T-helper 9 cell (primary cell): ENCODE data around the gene DCLRE1C.
"Not testable (repeated sequence)": the region's sequence is repeated elsewhere in the genome, so short reads cannot be mapped to it uniquely, and the experiment has no call there.

Experiments used
- DNase-seq: peaks from one replicate; pipeline ENCODE4 v3.0.0-alpha.2; 2020

Gene DCLRE1C

DNA sequence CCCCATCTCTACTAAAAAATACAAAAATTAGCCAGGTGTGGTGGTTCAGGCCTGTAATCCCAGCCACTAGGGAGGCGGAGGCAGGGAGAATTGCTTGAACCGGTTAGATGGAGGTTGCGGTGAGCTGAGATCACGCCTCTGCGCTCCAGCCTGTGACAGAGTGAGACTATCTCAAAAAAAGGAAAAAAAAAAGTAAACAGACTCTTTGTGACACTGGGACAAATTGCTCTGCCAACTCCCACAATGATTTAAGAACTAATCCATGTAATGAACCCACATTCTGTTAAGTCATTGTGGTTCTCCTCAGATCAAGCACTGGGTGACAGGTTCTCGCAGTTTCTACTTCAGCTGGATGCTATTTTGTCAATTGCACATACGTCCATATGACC, 11.0 kb downstream of the DCLRE1C start:
- not testable (repeated sequence) for DNase-seq

- not testable (repeated sequence) for DNase-seq
These were observed 11.5 kb downstream of the DCLRE1C start for GRCh38 chr10:14942147-14942949.

GRCh38 chr10:14938971-14939370, 14.9 kb downstream of the DCLRE1C start:
- not testable (repeated sequence) for DNase-seq

GRCh38 chr10:14936584-14936983, 17.3 kb downstream of the DCLRE1C start:
- no peak for DNase-seq

DNA sequence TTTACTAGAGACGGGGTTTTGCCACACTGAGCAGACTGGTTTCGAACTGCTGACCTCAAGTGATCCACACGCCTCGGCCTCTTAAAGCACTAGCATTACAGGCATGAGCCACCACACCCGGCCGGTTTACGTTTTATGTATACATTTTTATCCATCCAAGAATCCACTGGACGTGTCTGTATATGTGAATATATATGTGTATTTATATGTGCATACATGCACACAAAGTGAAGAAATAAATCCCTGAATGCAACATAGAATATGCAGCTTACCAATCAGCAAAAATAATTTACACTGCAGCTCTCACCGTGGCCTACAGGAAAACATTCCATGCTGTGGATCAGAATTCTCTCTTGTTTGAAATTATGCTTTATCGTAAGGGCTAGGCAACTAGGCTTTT, 23.3 kb downstream of the DCLRE1C start:
- DNase-seq = no peak

DNA sequence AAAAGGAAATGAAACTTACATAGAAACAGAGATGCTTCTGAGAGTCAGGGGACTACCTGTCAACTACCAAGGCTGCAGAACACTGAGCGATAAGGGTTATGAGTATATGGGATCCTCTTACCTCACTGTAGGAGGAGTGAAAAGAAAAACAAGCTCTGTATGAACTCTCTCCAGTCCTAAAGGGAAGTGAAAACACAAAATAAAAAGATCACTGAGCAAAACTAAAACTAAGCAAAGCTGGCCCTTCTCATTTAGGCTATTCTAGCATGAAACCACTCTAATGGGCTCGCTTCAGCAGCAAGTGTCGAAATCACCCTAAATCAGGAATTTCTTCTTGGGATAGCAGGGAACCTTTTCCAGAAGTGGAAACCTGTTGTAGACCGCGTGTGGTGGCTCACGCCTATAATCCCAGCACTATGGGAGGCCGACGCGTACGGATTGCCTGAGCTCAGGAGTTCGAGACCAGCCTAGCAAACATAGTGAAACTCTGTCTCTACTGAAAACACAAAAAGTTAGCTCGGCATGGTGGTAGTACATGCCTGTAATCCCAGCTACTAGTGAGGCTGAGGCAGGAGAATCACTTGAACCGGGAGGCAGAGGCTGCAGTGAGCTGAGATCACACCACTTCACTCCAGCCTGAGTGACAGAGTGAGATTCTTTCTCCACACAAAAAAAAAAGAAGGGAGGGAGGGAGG, 27.0 kb downstream of the DCLRE1C start:
- no peak for DNase-seq

DNA sequence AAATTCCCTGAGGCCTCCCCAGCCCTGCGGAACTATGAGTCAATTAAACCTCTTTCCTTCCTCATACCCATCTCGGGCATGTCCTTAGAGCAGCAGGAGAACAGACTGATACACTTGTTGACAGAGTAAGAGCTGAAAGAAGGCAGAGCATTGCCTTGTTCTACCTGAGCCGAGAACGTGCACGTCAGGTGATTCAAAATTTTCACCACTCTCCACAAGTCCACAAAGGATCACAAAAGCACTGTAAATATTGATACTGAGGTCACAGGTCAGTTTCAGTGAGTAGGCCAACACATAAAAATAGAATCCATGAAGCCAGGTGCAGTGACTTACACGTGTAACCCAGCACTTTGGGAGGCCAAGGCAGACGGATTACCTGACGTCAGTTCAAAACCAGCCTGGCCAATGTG, 27.8 kb downstream of the DCLRE1C start:
- DNase-seq = no peak

GRCh38 chr10:14925268-14925667, 28.6 kb downstream of the DCLRE1C start:
- no peak for DNase-seq

- no peak for DNase-seq
These were observed 29.9 kb downstream of the DCLRE1C start for GRCh38 chr10:14924013-14924412.

DNA sequence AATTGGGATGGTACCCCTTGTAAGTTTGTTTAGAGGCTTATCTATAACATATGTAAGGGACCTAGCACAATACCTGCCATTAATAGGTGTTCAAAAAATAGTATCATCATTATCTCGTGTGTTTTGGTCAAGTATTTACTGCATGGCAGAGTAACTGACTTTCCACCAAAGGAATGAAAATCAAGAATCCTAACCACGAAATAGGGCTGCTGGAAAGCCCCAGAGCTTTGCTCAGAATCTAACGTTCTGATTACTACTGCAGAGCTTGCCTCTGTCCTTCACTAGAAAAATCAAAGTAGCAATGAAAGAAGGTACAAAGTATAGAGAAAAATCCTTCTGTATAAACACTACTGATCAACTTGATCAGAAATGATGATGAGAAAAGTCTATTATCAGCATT, 34.9 kb downstream of the DCLRE1C start:
- no peak for DNase-seq

DNA sequence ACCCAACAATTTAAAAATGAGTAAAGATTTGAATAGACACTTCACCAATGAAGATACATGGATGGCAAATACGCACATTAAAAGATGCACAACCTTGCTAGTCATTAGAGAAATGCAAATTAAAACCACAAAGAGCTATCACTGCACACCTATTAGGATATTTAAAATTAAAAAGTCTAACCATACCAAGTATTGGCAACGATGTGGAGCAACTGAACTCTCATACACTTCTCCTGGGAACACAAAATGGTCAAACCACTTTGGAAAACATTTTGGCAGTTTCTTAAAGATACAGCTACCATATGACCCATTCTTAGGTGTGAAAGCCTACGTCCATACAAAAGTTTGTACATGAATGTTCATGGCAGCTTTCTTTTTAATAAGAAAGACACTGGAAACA, 36.1 kb downstream of the DCLRE1C start:
- DNase-seq = no peak

- DNase-seq = no peak
These were observed 37.3 kb downstream of the DCLRE1C start for GRCh38 chr10:14916600-14916999.

- no peak for DNase-seq
These were observed 42.1 kb downstream of the DCLRE1C start for GRCh38 chr10:14911801-14912200.

DNA sequence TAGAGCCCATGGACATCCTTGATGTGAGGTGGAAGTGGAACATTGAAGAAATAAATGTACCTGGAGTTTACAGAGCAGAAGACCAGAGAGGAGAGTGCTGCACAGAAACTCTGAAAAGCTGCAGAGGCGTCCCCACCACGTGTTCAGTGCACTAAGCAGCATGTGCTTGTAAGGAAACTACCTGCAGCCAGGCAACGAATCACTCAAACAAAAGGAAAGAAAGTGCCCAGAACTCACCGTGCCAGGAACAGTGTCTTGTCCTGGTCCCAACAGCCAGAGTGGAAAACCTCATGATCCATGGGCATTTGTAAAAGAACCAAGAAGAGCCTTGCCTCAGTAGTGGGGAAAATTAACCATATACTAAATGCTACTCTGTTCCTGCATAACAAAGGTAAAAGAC, 42.9 kb downstream of the DCLRE1C start:
- no peak for DNase-seq

DNA sequence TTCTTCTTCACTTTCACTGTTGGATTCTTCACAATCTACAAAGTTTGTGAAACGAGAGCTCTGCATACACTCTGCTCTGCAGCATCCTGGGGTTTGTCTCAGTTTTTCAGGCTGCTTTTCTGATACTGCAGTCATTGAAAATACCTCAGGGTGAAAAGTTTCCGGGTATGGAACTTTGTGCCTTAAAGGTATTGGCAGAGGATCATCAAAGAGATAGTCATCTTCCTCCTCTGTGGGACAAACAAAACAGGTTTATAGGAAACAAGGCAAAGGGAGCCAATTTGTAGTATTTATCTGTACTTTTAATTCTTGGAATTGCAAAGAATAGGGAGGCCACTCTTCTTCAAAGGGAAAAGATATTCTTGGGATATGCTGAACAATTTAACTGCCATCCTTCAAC, 44.8 kb downstream of the DCLRE1C start:
- DNase-seq = no peak

DNA sequence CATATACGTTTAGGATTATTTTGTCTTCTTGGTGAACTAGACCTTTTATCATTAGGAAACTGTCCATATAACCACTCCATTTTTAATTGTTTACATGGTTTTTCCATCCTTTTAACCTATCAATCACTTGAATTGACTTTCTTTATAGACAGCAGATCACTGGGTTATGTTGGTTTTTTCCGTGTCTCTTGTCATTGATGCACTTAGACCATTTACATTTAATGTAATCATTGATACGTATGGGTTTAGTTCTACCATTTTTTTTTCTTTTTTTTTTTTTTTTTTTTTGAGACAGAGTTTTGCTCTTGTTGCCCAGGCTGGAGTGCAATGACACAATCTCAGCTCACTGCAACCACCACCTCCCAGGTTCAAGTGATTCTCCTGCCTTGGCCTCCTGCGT, 46.3 kb downstream of the DCLRE1C start:
- DNase-seq = not testable (repeated sequence)

DNA sequence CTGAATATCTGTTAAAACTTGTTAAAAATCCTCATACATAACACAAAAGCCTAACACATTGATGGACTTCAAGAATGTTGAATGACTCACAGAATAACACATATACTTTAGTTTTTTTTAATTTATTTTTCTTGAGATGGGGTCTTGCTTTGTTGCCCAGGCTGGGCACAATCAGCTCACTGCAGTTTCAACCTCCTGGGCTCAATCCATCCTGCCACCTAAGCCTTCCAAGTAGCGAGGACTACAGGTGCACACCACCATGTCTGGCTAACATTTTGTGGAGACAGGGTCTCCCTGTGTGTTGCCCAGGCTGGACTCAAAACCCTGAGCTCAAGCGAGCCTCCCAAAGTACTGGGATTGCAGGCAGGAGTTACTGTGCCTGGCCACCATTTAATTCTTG, 47.1 kb downstream of the DCLRE1C start:
- DNase-seq = no peak

GRCh38 chr10:14905890-14906289, 48.0 kb downstream of the DCLRE1C start:
- no peak for DNase-seq

DNA sequence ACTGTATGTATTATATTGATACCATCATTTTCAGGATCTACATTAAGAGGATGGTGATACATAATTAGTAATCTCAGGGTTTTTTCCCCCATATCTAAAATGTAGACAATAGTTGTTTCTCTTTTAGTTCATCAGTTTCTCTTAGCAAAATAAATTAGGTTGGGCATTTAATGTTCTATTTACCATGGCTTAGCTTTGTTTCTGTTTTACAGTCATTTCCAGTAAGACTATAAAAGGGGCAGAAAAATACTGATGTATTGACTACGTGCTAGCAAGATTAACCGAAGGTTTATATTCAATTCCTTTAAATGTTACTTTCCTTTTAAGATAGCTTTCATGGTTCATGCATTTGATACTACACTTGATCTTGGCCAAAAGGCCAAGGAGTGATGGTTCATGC, 49.0 kb downstream of the DCLRE1C start:
- DNase-seq = no peak

DNA sequence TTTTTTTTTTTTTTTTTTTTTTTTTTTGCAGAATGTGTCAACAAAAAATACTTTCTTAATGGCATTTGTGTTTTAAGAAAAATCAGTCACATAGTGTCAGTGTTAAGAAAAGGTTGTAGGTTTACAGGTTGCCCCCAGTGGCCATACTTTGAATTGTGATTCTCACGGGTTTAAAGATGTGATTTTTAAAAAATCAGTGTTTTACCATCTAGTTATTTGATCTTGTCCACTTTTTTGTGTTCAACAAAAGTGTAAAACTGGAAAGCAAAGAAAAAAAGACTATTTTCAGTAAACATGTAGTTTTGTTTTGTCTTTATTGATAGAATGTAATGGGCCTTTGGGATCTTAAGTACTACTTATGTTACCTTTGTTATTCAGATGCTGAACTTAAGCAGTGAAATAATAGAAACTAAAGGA, 49.6 kb downstream of the DCLRE1C start:
- DNase-seq = no peak

GRCh38 chr10:14891151-14891550, 62.7 kb downstream of the DCLRE1C start:
- DNase-seq = no peak

GRCh38 chr10:14889318-14889717, 64.6 kb downstream of the DCLRE1C start:
- DNase-seq = no peak

DNA sequence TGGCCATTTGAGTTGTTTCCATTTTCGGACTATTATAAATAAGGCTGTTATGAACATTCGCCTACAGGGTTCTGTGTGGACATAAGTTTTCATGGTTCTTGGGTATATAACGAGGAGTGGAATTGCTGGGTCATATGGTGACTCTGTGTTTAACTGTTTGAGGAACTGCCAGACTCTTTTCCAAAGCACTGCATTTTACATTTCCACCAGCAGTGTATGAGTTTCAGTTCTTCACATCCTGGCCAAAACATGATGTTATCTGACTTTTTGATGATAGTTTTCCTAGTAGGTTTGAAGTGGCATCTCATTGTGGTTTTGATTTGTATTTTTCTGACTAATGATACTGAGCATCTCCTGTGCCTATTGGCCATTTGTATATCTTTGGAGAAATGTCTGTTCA, 69.8 kb downstream of the DCLRE1C start:
- no peak for DNase-seq

GRCh38 chr10:14880229-14880628, 73.7 kb downstream of the DCLRE1C start:
- DNase-seq = no peak

GRCh38 chr10:14879928-14880193, 74.0 kb downstream of the DCLRE1C start:
- DNase-seq = no peak
